NOMO-1 treated with dmso at 0.1 percent for 144 hours (cell line): ENCODE results near the gene AGAP1.

Experiments
- DNase-seq: peaks from one replicate; lab custom pipeline; 2025; ENCODE audit not compliant: unreplicated experiment; lab: John Stamatoyannopoulos, UW

AGAP1 gene

GRCh38 chr2:235970204-235971040 is 476.6 kb downstream of the AGAP1 start:
- DNase-seq: no peak

DNA sequence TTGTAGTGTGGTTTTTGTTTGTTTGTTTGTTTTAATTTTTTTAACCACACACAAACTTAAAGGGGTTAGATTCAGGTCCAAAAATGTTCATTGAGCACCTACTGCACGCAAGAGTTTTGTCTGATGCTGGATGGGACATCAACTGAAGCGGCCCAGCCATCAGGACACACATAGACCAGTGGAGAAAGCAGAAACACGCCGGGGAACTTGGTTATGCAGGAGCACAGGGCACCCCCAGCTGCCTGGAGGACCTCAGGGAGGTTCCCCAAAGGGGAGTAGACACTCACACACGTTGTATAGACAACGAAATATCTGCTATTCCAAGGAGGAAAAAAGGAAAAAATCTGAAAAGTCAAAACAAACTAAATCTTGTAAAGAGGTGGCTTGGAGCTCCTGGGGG is 482.7 kb downstream of the AGAP1 start:
- DNase-seq: no peak

DNA sequence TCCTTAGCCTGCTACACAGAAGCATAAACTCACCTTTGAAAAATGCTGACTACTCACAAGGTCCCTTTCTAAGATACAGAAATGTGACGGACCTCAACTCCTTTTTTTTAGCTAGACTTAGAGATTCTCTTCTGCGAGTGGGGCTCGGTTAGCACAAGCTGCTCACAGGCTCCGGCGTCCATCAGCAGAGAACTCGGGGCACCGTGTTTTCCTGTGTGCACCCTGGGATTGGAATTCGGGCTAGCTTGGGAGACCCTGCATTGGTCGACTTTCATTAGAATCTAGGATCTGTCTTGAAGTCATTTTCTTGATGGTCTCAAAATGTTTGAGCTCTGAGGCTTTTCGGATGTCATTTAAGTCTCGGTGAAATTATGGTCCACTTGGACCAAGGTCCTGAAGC is 483.1 kb downstream of the AGAP1 start:
- DNase-seq: no peak

DNA sequence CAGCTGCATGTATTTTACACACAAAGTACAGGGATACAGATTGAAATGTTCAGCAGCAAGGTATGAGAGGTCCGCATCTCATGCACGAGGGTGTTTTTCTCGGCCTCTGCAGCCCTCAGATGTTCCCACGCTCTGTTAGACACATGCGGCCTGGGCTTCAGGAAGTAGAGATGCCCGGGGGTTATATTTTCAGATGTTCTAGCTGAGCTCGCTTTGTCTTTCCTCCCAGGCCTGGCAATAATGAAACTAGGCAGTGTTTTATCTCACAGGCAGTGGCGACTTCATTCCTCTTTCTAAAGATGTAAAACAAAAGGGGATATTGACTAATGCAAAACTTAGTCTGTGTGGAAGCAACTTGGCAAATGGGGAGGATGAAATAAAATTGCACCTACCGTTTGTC is 483.6 kb downstream of the AGAP1 start:
- DNase-seq: no peak

GRCh38 chr2:235978022-235978421 is 484.2 kb downstream of the AGAP1 start:
- no peak for DNase-seq

DNA sequence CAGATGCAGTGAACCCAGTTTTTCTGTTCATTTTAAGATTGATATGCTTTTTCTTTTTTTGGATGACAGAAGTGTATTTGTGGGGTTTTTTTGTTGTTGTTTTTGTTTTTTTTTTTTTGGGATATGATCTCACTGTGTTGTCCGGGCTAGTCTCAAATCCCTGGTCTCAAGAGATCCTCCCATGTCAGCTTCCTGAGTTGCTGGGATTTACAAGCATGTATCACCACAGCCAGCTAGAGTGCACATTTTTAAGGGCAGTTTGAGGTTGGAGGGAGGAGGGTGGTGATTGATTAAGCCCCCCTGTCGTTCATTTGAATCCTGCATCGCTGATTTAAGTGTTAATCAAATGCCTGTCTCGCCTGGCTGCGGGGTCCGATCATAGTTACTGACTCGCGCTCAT is 485.2 kb downstream of the AGAP1 start:
- no peak for DNase-seq

DNA sequence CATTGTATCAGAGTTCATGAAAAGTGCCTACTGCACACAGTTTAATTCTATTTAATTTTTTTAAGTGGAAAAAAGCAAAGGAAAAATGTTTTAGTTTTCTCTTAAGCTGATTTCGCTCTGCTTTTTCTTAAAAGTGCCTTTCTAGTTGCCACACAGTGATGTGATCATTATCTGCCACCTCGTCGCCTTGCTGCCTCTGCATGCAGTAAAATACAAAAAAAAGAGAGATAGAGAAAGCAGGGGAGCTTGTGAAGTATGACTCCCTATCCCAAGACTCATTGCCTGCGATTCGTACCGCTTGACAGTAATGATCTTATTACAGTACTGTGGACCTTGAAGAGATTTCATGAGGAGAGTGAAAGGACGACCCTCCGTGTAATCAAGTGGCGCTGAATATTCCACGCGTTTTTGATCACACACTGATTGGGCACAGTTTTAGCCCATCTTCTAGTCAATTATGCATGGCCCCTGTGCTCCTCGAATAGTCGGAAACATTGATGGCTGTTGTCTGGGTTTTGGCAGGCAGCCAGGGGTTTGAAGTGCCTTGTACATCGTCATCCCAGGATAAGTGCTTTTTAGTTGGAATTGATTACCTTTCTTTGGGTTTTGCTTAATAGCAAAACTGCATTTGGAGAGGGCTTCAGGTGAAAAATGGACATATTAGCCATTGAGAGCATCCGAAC is 486.1 kb downstream of the AGAP1 start:
- no peak for DNase-seq

DNA sequence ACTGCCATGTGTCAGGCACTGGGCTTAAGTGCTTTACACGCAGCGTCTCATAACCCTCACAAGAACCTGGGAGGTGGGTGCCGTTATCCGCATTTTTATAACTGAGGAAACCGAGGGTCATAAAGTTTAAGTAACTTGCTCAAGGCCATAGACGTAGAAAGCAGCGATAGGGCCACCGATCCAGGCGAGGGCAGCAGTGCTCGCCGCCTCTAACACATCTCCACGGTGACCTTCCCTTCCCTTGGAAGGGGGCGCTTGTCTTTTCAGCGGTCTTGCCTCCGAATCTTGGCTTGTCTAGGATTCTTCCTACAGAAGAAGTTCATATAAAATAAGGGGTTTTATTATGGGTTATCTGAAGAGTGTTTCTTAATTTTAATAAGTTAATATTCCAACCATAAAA is 487.8 kb downstream of the AGAP1 start:
- no peak for DNase-seq

DNA sequence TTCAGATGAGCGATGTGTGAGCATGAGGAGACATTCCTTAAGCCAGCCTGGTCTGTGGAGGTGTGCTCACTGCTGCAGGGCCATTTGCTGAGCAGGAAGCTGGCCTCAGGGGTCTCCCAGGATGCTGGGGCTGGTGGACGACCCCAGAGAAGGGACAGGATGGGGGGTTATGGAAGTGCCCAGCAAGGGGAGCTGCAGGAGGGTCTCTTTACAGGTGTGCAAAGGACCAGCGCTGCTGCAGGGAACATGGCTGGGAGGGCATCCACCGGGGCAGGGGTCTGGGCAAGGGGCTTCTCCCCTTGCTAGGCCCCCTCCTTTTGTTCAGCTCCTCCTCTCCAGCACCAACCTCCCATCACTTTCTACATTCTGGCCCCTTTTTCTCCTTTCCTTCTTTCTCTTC is 489.2 kb downstream of the AGAP1 start:
- no peak for DNase-seq

GRCh38 chr2:235984552-235984951 is 490.7 kb downstream of the AGAP1 start:
- no peak for DNase-seq

DNA sequence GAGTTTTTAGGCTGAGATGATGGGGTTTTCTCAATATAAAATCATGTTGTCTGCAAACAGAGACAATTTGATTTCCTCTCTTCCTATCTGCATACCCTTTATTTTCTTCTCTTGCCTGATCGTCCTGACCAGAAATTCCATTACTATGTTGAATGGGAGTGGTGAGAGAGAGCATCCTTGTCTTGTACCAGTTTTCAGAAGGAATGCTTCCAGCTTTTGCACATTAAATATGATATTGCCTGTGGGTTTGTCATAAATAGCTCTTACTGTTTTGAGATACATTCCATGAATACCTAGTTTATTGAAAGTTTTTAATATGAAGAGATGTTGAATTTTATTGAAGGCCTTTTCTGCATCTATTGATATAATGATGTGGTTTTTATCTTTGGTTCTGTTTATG is 492.5 kb downstream of the AGAP1 start:
- no peak for DNase-seq

- no peak for DNase-seq
Measured at GRCh38 chr2:235988271-235989015, 494.6 kb downstream of the AGAP1 start.

DNA sequence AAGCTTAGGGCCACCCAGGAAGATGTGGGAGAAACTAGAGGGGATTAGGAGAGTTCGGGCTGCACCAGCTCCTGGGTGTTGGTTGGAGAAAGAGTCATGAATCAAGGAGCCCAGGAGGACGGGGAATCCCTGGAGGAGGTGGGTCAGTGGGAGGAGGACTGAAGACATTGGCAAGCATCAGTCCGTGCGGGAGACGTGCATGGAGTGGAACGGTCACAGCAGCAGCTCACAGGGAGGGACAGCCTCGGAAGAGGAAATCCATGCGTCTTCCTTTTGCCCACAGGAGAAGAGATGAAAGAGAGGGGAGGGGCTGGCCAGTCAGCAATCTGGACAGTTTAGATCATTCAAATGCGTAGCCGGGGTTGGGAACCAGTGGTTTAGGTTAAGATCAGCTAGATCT is 495.7 kb downstream of the AGAP1 start:
- no peak for DNase-seq

DNA sequence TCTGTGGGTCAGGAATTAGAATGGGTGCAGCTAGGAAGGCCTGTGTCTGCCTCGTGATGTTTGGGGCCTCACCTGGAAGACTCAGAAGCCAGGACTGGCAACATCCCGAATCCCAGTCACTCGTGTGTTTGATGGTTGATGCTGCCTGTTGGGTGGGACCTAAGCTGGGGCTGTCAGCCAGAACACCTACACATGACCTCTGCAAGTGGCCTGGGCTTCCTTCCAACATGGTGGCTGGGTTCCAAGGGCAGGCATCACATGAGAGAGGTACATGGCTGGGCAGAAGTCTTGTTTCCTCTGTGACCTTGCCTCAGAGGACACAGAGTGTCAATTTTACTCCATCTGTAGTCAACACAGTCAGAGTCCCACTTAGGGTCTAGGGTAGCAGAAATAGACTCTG is 496.5 kb downstream of the AGAP1 start:
- DNase-seq: no peak

DNA sequence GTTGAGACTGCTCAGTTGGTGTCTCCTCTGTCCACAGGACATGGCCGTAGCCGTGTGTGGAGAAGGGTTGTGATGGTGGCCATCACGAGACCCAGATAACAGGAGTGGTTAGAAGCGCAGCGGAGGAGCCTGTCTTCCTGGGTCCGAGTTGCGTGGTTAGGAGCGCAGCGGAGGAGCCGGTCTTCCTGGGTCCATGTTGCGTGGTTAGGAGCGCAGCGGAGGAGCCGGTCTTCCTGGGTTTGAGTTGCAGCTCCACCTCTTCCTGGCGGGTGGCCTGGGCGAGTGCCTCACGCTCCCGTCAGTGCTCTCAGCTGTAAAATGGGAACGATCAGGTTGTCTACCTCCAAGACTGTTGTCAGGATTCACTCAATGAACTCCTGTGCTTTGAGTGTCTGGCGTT is 498.2 kb downstream of the AGAP1 start:
- no peak for DNase-seq

- no peak for DNase-seq
Measured at GRCh38 chr2:235996419-235996818, 502.6 kb downstream of the AGAP1 start.

GRCh38 chr2:235999011-235999410 is 505.2 kb downstream of the AGAP1 start:
- DNase-seq: no peak

DNA sequence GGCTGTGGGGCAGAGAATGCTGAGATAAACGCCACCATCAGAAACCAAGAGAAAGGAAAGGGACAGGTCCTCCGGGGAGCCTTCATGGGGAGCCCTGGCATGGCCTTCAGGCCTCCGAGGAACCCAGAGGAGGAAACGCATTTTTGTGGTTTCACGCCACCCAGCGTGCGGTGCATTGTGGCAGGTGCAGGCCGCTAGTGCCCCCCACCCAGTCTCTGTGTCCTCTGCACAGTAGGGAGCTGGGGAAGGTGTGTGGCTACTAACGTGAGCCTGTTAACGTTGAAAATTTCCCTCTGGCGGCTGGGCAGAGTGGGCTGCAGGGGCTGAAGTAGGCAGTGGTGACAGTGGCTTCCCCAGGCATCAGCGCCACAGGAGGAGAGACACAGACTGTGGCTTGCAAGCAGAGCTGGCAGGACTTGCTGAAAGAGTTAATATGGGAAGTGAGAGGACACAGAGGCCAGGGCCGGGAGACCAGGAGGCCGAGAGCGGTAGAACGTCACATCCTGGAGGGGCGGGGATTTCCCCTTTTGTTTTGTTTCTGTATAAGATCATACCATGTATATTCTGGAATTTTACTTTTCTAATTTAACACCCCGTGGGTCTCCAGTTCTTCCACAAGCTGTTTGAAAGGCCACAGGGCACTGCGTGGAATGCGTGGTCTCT is 507.5 kb downstream of the AGAP1 start:
- DNase-seq: no peak

- no peak for DNase-seq
Measured at GRCh38 chr2:236001854-236002253, 508.0 kb downstream of the AGAP1 start.

GRCh38 chr2:236008006-236008405 is 514.2 kb downstream of the AGAP1 start:
- DNase-seq: no peak

- no peak for DNase-seq
Measured at GRCh38 chr2:236008857-236009256, 515.0 kb downstream of the AGAP1 start.
